Measurements from ENCODE around the gene C4B. TPM values are rescaled to one million over a fixed set of nuclear protein-coding genes. Genes with fewer than 3 reads are reported as not detected.
"Not testable (repeated sequence)": the region's sequence is repeated elsewhere in the genome, so short reads cannot be mapped to it uniquely, and the experiment has no call there.

C4B gene
- total RNA-seq, 1 experiment from 2014 or later: 6.3 TPM

GRCh38 chr6:32044916-32045315, 30.3 kb downstream of the C4B start:
- H2AFZ ChIP-seq (ENCODE audit: low read depth, low read length, poor library complexity, severe bottlenecking); H3K9ac ChIP-seq (ENCODE audit: low read length); H3K27ac ChIP-seq (ENCODE audit: low read depth, low read length); H3K4me3 ChIP-seq (replicated peaks in 1 of 2; ENCODE audit: low read depth in 1 of 2, low read length in 2 of 2); RAD21 ChIA-PET (ENCODE audit: low non-redundant PET in 1 of 2, low total read pairs in 2 of 2, uncharacterized antibody in 2 of 2, unreplicated experiment in 2 of 2); H3K4me2 ChIP-seq (ENCODE audit: low read length); ATAC-seq; H3K27me3 ChIP-seq (ENCODE audit: insufficient read depth, low read length); H3K79me2 ChIP-seq (ENCODE audit: insufficient read depth, low read length); CTCF ChIA-PET; H3K9me2 ChIP-seq (ENCODE audit: insufficient read depth); BruUV-seq (replicated peaks); DNase-seq (ENCODE audit: low read depth, low spot score); H4K20me1 ChIP-seq (ENCODE audit: insufficient read depth); intact Hi-C loops (cut with micrococcal nuclease); POLR2A ChIA-PET; H3K9me3 ChIP-seq (ENCODE audit: control insufficient read depth in 1 of 2, insufficient read depth in 1 of 2, low read depth in 1 of 2, low read length in 2 of 2); H3K36me3 ChIP-seq (ENCODE audit: control insufficient read depth in 1 of 2, insufficient read depth in 2 of 2, low read length in 2 of 2): not testable (repeated sequence)
- peaks cover 9 to 27% of the 10 kb centered on the region in 2 experiments for H3K4me1 ChIP-seq (ENCODE audit: control insufficient read depth in 1 of 2, insufficient read depth in 2 of 2, low read length in 2 of 2)

GRCh38 chr6:32045811-32046449, 31.3 kb downstream of the C4B start:
- Histone ChIP-seq H3K9me3 (ENCODE audit: control insufficient read depth in 1 of 2, insufficient read depth in 1 of 2, low read depth in 1 of 2, low read length in 2 of 2) (no peaks in the 10 kb centered on the region), H4K20me1 (ENCODE audit: insufficient read depth) (no peaks in the 10 kb centered on the region), H3K4me1 (ENCODE audit: control insufficient read depth in 1 of 2, insufficient read depth in 2 of 2, low read length in 2 of 2) (peaks cover 9 to 27% of the 10 kb centered on the region in 2 experiments), H3K4me3 (replicated peaks in 1 of 2; ENCODE audit: low read depth in 1 of 2, low read length in 2 of 2) (no peak overlapping the region), H3K9ac (ENCODE audit: low read length) (no peak overlapping the region), H3K27ac (ENCODE audit: low read depth, low read length) (no peak overlapping the region), H3K9me2 (ENCODE audit: insufficient read depth) (no peaks in the 10 kb centered on the region), H3K36me3 (ENCODE audit: control insufficient read depth in 1 of 2, insufficient read depth in 2 of 2, low read length in 2 of 2) (no peaks in the 10 kb centered on the region), H3K27me3 (ENCODE audit: insufficient read depth, low read length) (no peaks in the 10 kb centered on the region), H2AFZ (ENCODE audit: low read depth, low read length, poor library complexity, severe bottlenecking) (no peak overlapping the region), H3K4me2 (ENCODE audit: low read length) (peak overlapping the region; percentile 67; the same call in 1 of the 2 replicates), H3K79me2 (ENCODE audit: insufficient read depth, low read length) (no peaks in the 10 kb centered on the region)
- RAD21 ChIA-PET (ENCODE audit: low non-redundant PET in 1 of 2, low total read pairs in 2 of 2, uncharacterized antibody in 2 of 2, unreplicated experiment in 2 of 2): no interaction called here
- no TSS peak for BruUV-seq (replicated peaks)
- POLR2A ChIA-PET: no interaction called here
- TF ChIP-seq SIN3A (IDR thresholded peaks at IDR 0.05; ENCODE audit: low read depth) (no peak), JUND (IDR thresholded peaks at IDR 0.05) (no peak)
- ATAC-seq (no peak), DNase-seq (ENCODE audit: low read depth, low spot score) (no peak)
- CTCF ChIA-PET: no interaction called here
- intact Hi-C loops (cut with micrococcal nuclease): no loop called here

Measured in HCT116 (cell line).